Measurements from ENCODE around the gene ADGRL3.
"Not testable (repeated sequence)": the region's sequence is repeated elsewhere in the genome, so short reads cannot be mapped to it uniquely, and the experiment has no call there.

The ADGRL3 gene

DNA sequence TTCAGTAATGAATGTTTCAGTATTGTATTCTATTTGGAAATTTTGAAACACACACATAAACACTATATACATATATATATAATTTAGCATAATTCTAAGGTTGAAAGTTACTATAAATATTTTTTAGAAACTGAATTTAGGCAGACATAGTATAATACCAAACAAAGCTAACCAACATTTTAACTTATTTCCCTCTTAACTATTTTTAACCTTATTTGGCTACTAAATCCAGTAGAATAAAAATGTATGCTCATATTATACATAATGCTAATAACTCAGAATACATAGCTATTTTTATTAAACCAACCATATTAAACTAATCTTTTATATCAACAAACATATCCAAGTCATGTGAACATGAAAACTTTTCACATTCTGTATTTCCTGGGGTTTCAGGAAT, 563.6 kb downstream of the ADGRL3 start:
- H3F3A ChIP-seq (ENCODE audit: insufficient read depth): no peaks in the 10 kb centered on the region
- H3K9me2 ChIP-seq (replicated peaks; ENCODE audit: insufficient read depth, low read length): no peaks in the 10 kb centered on the region
- no peak overlapping the region for H3K27ac ChIP-seq (ENCODE audit: low read depth, low read length)
- H3K4me2 ChIP-seq (ENCODE audit: low read depth, low read length, poor library complexity, severe bottlenecking): no peak overlapping the region
- no peak overlapping the region for H3K4me3 ChIP-seq (ENCODE audit: insufficient read depth, low read length, poor library complexity, severe bottlenecking)
- TF ChIP-seq EZH2phosphoT487 (conservative IDR thresholded peaks at IDR 0.05; ENCODE audit: low read length): no peak
- TF ChIP-seq, protein P1, sequence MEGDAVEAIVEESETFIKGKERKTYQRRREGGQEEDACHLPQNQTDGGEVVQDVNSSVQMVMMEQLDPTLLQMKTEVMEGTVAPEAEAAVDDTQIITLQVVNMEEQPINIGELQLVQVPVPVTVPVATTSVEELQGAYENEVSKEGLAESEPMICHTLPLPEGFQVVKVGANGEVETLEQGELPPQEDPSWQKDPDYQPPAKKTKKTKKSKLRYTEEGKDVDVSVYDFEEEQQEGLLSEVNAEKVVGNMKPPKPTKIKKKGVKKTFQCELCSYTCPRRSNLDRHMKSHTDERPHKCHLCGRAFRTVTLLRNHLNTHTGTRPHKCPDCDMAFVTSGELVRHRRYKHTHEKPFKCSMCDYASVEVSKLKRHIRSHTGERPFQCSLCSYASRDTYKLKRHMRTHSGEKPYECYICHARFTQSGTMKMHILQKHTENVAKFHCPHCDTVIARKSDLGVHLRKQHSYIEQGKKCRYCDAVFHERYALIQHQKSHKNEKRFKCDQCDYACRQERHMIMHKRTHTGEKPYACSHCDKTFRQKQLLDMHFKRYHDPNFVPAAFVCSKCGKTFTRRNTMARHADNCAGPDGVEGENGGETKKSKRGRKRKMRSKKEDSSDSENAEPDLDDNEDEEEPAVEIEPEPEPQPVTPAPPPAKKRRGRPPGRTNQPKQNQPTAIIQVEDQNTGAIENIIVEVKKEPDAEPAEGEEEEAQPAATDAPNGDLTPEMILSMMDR (IDR thresholded peaks at IDR 0.05; ENCODE audit: insufficient read depth, low read length, poor library complexity, severe bottlenecking): no peak
- no peaks in the 10 kb centered on the region for H4K20me1 ChIP-seq (ENCODE audit: low read depth, low read length)
- H3K9me3 ChIP-seq (ENCODE audit: insufficient read depth, low read length): no peaks in the 10 kb centered on the region
- H3K9ac ChIP-seq (ENCODE audit: low read length): no peak overlapping the region
- H2AFZ ChIP-seq (ENCODE audit: low read depth, low read length, severe bottlenecking): no peak overlapping the region
- H3K36me3 ChIP-seq (ENCODE audit: low read length): no peaks in the 10 kb centered on the region
- H3K79me2 ChIP-seq (ENCODE audit: insufficient read depth, low read length): no peaks in the 10 kb centered on the region
- no peaks in the 10 kb centered on the region for H3K27me3 ChIP-seq (ENCODE audit: low read length)

DNA sequence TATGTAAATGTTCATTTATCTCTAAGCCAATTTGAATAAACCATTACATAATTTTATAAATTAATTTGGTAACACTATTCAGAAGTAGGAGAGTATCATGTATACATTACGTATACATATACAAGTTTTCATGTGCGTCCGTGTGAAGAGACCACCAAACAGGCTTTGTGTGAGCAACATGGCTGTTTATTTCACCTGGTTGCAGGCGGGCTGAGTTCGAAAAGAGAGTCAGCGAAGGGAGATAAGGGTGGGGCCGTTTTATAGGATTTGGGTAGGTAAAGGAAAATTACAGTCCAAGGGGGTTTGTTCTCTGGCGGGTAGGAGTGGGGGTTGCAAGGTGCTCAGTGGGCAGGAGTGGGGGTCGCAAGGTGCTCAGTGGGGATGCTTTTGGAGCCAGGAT, 564.0 kb downstream of the ADGRL3 start:
- not testable (repeated sequence) for H3K27ac ChIP-seq (ENCODE audit: low read depth, low read length); H3K9me2 ChIP-seq (replicated peaks; ENCODE audit: insufficient read depth, low read length); H4K20me1 ChIP-seq (ENCODE audit: low read depth, low read length); H3K9ac ChIP-seq (ENCODE audit: low read length); H3K27me3 ChIP-seq (ENCODE audit: low read length); H3K4me2 ChIP-seq (ENCODE audit: low read depth, low read length, poor library complexity, severe bottlenecking); H3K9me3 ChIP-seq (ENCODE audit: insufficient read depth, low read length); H2AFZ ChIP-seq (ENCODE audit: low read depth, low read length, severe bottlenecking); H3F3A ChIP-seq (ENCODE audit: insufficient read depth); H3K36me3 ChIP-seq (ENCODE audit: low read length); H3K4me3 ChIP-seq (ENCODE audit: insufficient read depth, low read length, poor library complexity, severe bottlenecking); H3K79me2 ChIP-seq (ENCODE audit: insufficient read depth, low read length)

DNA sequence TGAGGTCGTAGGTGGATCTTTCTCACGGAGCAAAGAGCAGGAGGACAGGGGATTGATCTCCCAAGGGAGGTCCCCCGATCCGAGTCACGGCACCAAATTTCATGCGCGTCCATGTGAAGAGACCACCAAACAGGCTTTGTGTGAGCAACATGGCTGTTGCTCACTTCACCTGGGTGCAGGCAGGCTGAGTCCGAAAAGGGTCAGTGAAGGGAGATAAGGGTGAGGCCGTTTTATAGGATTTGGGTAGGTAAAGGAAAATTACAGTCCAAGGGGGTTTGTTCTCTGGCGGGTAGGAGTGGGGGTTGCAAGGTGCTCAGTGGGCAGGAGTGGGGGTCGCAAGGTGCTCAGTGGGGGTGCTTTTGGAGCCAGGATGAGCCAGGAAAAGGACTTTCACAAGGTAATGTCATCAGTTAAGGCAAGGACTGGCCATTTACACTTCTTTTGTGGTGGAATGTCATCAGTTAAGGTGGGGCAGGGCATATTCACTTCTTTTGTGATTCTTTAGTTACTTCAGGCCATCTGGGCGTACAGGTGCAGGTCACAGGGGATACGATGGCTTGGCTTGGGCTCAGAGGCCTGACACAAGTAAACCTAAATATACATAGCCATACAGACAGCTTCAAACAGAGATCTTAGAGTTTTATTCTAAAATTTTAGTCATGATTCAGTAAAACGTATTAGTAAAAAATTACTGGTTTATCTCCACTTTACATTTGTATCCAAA, 569.5 kb downstream of the ADGRL3 start:
- H3K36me3 ChIP-seq (ENCODE audit: low read length); H3K79me2 ChIP-seq (ENCODE audit: insufficient read depth, low read length); H3F3A ChIP-seq (ENCODE audit: insufficient read depth); H3K4me3 ChIP-seq (ENCODE audit: insufficient read depth, low read length, poor library complexity, severe bottlenecking); H3K9me2 ChIP-seq (replicated peaks; ENCODE audit: insufficient read depth, low read length); H3K27ac ChIP-seq (ENCODE audit: low read depth, low read length); H2AFZ ChIP-seq (ENCODE audit: low read depth, low read length, severe bottlenecking); H3K4me2 ChIP-seq (ENCODE audit: low read depth, low read length, poor library complexity, severe bottlenecking); H3K9ac ChIP-seq (ENCODE audit: low read length); H4K20me1 ChIP-seq (ENCODE audit: low read depth, low read length); H3K27me3 ChIP-seq (ENCODE audit: low read length); H3K9me3 ChIP-seq (ENCODE audit: insufficient read depth, low read length): not testable (repeated sequence)

DNA sequence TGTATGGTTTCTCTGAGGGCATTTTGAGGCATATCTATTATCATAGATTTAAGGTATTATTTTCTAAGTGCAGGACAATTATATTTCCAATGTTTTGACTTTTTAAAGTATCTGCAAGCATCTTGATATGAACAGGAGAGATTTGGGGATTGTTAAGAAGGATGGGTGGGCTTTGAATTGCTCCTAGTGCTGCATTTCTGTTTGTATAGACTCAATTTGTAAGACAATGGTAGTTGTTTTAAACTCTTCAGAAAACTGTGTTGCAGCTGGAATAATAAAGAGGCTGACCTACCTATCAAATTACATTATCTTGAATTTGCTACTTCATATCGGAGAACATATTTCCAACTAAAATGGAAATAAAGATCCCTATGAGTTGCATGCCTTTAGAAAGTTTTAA, 570.3 kb downstream of the ADGRL3 start:
- Histone ChIP-seq H2AFZ (ENCODE audit: low read depth, low read length, severe bottlenecking) (no peak overlapping the region), H3K79me2 (ENCODE audit: insufficient read depth, low read length) (no peaks in the 10 kb centered on the region), H3K9me3 (ENCODE audit: insufficient read depth, low read length) (no peaks in the 10 kb centered on the region), H3K4me3 (ENCODE audit: insufficient read depth, low read length, poor library complexity, severe bottlenecking) (no peak overlapping the region), H3F3A (ENCODE audit: insufficient read depth) (no peaks in the 10 kb centered on the region), H4K20me1 (ENCODE audit: low read depth, low read length) (no peaks in the 10 kb centered on the region), H3K9ac (ENCODE audit: low read length) (no peak overlapping the region), H3K36me3 (ENCODE audit: low read length) (no peaks in the 10 kb centered on the region), H3K9me2 (replicated peaks; ENCODE audit: insufficient read depth, low read length) (no peaks in the 10 kb centered on the region), H3K27me3 (ENCODE audit: low read length) (no peaks in the 10 kb centered on the region), H3K27ac (ENCODE audit: low read depth, low read length) (no peak overlapping the region), H3K4me2 (ENCODE audit: low read depth, low read length, poor library complexity, severe bottlenecking) (no peak overlapping the region)
- TF ChIP-seq, protein P1 (IDR thresholded peaks at IDR 0.05; ENCODE audit: insufficient read depth, low read length, poor library complexity, severe bottlenecking): no peak
- TF ChIP-seq EZH2phosphoT487 (conservative IDR thresholded peaks at IDR 0.05; ENCODE audit: low read length): no peak
